Measurements from ENCODE around the gene SPCS1. TPM values are rescaled to one million over a fixed set of nuclear protein-coding genes. Genes with fewer than 3 reads are reported as not detected.
"Not testable (repeated sequence)": the region's sequence is repeated elsewhere in the genome, so short reads cannot be mapped to it uniquely, and the experiment has no call there.

The SPCS1 gene
- total RNA-seq, 1 donor: 67.0 TPM

- H3K27ac ChIP-seq (ENCODE audit: low read depth, low read length): peak overlapping the region; percentile 97
- H3K36me3 ChIP-seq (ENCODE audit: insufficient read depth, low read length): peaks cover 34% of the 10 kb centered on the region
- H3K4me2 ChIP-seq (ENCODE audit: insufficient read depth, low read length): peak overlapping the region; percentile 80
- DNase-seq (ENCODE audit: insufficient read length, low spot score, missing footprints): peak; percentile 84
- no peaks in the 10 kb centered on the region for H3K9me3 ChIP-seq (ENCODE audit: low read depth, low read length)
- no peaks in the 10 kb centered on the region for H3K27me3 ChIP-seq (ENCODE audit: insufficient read depth, low read length)
- TF ChIP-seq, protein P1, sequence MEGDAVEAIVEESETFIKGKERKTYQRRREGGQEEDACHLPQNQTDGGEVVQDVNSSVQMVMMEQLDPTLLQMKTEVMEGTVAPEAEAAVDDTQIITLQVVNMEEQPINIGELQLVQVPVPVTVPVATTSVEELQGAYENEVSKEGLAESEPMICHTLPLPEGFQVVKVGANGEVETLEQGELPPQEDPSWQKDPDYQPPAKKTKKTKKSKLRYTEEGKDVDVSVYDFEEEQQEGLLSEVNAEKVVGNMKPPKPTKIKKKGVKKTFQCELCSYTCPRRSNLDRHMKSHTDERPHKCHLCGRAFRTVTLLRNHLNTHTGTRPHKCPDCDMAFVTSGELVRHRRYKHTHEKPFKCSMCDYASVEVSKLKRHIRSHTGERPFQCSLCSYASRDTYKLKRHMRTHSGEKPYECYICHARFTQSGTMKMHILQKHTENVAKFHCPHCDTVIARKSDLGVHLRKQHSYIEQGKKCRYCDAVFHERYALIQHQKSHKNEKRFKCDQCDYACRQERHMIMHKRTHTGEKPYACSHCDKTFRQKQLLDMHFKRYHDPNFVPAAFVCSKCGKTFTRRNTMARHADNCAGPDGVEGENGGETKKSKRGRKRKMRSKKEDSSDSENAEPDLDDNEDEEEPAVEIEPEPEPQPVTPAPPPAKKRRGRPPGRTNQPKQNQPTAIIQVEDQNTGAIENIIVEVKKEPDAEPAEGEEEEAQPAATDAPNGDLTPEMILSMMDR (IDR thresholded peaks at IDR 0.05; ENCODE audit: extremely low read depth, low read depth, low read length): no peak
- H4K20me1 ChIP-seq (ENCODE audit: insufficient read depth, low read length): no peaks in the 10 kb centered on the region
- peak overlapping the region; percentile 34 for H3K4me3 ChIP-seq (ENCODE audit: insufficient read depth, low read length)
- peaks cover 30% of the 10 kb centered on the region for H3K79me2 ChIP-seq (ENCODE audit: insufficient read depth, low read length)
- peak overlapping the region; percentile 39 for H2AFZ ChIP-seq (ENCODE audit: low read length)
- peaks cover 29% of the 10 kb centered on the region for H3K4me1 ChIP-seq (ENCODE audit: insufficient read depth, low read length)
Observed at GRCh38 chr3:52670621-52671521, 35.0 kb upstream of the SPCS1 start.

DNA sequence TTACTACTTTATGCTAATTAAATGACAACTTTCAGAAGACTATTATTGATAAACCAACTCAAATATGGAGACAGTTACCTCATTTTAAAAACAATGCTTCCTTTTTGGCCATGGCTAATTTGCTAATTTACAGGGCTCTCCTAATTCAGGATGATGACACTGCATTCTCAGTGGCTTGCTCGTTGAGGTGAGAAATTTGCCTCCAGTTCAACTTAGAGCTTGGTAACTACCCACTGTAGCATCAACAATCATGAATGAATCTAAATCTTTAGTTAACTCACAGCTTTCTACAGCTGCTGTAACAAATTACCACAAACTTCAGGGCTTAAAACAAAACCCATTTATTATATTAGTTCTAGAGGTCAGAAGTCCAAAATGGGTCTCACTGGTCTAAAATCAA is 34.2 kb upstream of the SPCS1 start:
- Histone ChIP-seq H3K79me2 (ENCODE audit: insufficient read depth, low read length) (peaks cover 35% of the 10 kb centered on the region), H3K9me3 (ENCODE audit: low read depth, low read length) (no peaks in the 10 kb centered on the region), H3K27me3 (ENCODE audit: insufficient read depth, low read length) (no peaks in the 10 kb centered on the region), H3K4me3 (ENCODE audit: insufficient read depth, low read length) (peak overlapping the region; percentile 34), H3K4me2 (ENCODE audit: insufficient read depth, low read length) (peak overlapping the region; percentile 80), H2AFZ (ENCODE audit: low read length) (no peak overlapping the region), H4K20me1 (ENCODE audit: insufficient read depth, low read length) (no peaks in the 10 kb centered on the region), H3K27ac (ENCODE audit: low read depth, low read length) (peak overlapping the region; percentile 97), H3K36me3 (ENCODE audit: insufficient read depth, low read length) (peaks cover 39% of the 10 kb centered on the region), H3K4me1 (ENCODE audit: insufficient read depth, low read length) (peaks cover 29% of the 10 kb centered on the region)
- TF ChIP-seq, protein P1 (IDR thresholded peaks at IDR 0.05; ENCODE audit: extremely low read depth, low read depth, low read length): no peak
- DNase-seq (ENCODE audit: insufficient read length, low spot score, missing footprints): no peak

- not testable (repeated sequence) for H4K20me1 ChIP-seq (ENCODE audit: insufficient read depth, low read length); DNase-seq (ENCODE audit: insufficient read length, low spot score, missing footprints); H3K9me3 ChIP-seq (ENCODE audit: low read depth, low read length); H2AFZ ChIP-seq (ENCODE audit: low read length); H3K27me3 ChIP-seq (ENCODE audit: insufficient read depth, low read length); H3K4me2 ChIP-seq (ENCODE audit: insufficient read depth, low read length); H3K4me3 ChIP-seq (ENCODE audit: insufficient read depth, low read length); H3K27ac ChIP-seq (ENCODE audit: low read depth, low read length)
- Histone ChIP-seq H3K4me1 (ENCODE audit: insufficient read depth, low read length) (peaks cover 19% of the 10 kb centered on the region), H3K79me2 (ENCODE audit: insufficient read depth, low read length) (peaks cover 54% of the 10 kb centered on the region), H3K36me3 (ENCODE audit: insufficient read depth, low read length) (peaks cover 56% of the 10 kb centered on the region)
Observed at GRCh38 chr3:52676201-52676600, 29.7 kb upstream of the SPCS1 start.

DNA sequence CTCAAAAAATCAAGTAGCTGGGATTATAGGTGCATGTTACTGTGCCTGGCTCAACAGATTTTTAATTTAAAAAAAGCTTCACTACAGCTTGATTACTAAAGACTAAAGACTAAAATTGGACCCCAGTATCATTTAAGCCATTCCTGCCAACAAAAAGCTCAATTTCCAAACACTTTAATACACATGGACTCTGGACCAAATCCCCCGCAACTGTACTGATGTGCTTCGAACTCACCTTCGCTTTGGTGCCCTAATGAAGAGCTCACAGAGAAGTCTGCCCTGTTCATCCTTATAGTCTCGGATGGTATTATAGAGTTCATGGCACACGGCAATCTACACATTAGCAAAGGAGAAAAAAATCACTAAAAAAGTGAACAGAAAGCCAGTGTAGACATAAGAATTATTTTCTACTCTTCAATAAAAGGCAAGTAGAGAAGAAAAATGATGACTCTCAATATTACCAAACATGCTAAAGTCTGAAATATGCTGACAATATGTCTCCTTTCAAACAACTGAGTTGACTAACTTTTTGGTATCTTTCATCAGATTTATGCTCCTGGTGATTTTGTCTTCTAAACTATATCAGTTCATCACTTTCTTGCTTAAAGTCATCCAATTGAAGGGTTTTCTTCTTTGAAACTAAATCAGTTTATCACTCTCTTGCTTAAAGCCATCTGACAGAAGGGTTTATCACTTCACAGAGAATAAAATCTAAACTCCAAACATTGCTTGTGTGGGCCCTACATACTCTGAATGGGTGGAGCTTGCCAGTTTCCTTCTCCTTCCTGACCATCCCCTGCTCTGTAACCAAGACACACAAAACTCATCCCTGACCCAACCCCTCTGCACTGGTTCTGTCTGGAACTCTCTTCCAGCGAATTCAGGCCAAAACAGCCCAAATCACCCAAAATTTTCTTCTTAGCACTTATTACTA is 27.4 kb upstream of the SPCS1 start:
- H3K27ac ChIP-seq (ENCODE audit: low read depth, low read length): peak overlapping the region; percentile 62
- no peak overlapping the region for H3K4me2 ChIP-seq (ENCODE audit: insufficient read depth, low read length)
- H3K27me3 ChIP-seq (ENCODE audit: insufficient read depth, low read length): no peaks in the 10 kb centered on the region
- H3K4me1 ChIP-seq (ENCODE audit: insufficient read depth, low read length): peaks cover 23% of the 10 kb centered on the region
- no peak overlapping the region for H3K4me3 ChIP-seq (ENCODE audit: insufficient read depth, low read length)
- no peaks in the 10 kb centered on the region for H4K20me1 ChIP-seq (ENCODE audit: insufficient read depth, low read length)
- TF ChIP-seq, protein P1 (IDR thresholded peaks at IDR 0.05; ENCODE audit: extremely low read depth, low read depth, low read length): no peak
- peaks cover 44% of the 10 kb centered on the region for H3K36me3 ChIP-seq (ENCODE audit: insufficient read depth, low read length)
- no peak for DNase-seq (ENCODE audit: insufficient read length, low spot score, missing footprints)
- peaks cover 71% of the 10 kb centered on the region for H3K79me2 ChIP-seq (ENCODE audit: insufficient read depth, low read length)
- no peak overlapping the region for H2AFZ ChIP-seq (ENCODE audit: low read length)
- no peaks in the 10 kb centered on the region for H3K9me3 ChIP-seq (ENCODE audit: low read depth, low read length)

Data from osteoblast (primary cell).